ENCODE results near the gene SIX4.
"Not testable (repeated sequence)": the region's sequence is repeated elsewhere in the genome, so short reads cannot be mapped to it uniquely, and the experiment has no call there.

The SIX4 gene

DNA sequence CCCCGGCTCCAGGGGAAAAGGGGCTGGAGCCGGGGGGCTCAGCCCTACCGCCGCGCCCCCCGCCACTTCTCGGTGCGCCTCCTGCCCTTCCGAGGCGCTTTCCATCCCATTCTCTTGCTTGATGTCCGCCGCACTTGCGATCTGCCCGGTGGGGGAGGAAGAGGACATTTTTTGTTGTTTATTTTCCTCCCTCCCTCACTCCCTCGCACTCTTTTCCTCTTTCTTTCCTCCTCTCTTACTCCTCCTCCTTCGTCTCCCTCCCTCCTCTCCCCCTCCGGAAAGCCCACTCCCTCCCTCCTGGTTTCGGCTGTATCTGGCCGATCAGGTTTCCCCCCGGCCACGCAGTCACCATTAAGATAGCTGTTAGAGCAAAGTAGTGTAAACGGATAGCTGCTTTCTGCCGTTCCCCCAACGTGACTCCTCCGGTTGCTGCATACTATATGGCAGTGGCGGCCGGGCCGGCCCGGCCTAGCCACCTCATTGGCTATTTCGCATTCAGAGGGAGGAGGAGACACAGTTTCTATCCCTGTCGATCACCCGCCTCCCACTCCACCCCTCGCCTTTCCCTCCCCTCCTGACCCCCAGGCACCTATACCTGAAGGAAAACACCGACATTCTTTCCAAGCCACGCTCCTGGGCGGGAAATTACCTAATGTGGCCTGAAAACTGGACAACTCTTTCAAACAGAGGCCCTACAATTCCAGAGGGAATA is at the start of gene SIX4:
Gene SIX4, minus strand, starts transcription at position 445 of the 712 bp plus-strand sequence. Its CDS starts 277 bp downstream, at position 168.
- peak; percentile 72 for DNase-seq

DNA sequence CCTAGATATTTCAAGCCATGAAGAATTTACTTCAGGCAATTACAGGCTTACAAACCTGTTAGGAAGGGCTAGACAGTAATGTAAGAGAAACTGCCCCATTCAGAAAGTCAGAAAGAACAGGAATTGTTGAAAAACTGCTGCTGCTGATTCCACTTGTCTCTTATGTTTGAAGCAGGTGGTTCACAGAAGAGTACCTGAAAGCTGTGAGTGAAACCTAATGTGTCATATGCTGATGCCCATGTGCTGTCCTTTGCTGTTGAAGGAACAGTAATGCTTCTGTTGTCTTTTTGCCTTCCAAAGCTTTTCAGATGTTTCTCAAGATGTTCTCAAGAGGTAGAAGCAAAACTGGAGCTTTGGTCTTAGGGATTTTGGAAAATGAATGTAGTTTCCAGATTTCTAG is 49.4 kb upstream of the SIX4 start:
- DNase-seq: no peak

DNA sequence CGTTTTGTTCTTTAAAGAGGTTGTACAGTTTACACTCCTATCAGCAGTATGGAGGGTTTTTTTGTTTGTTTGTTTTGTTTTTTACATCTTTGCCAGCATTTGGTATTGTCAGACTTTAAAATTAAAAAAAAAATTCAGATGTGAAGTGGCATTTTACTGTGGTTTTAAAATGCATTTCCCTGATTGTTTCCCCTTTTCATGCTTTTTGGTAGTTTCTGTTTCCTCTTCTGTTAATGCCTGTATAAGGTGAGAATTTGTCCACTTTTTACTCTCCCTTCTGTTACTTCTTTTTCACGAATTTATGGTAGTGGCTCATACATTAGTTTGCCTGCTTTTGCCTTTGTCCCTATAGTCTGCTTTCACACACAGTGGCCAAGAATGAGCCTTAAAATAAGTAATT is 47.0 kb upstream of the SIX4 start:
- DNase-seq: no peak

DNA sequence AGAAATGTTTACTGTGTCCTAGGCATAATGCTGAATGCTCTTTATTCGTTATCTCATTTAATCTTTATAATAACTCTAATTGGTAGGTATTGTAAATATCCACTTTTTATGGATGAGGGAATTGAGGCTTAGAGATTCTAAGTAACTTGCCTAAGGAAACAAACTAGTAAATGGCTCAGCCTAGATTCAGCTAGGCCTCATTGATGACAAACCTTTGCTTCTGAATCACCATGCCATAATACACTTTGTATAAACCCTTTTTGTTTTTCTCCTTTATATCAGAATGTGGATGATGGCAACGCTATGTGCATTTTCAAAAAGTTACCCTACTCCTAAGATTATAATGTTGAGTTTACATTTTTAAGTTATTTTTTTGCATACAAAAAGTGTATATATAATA is 44.5 kb upstream of the SIX4 start:
- no peak for DNase-seq

DNA sequence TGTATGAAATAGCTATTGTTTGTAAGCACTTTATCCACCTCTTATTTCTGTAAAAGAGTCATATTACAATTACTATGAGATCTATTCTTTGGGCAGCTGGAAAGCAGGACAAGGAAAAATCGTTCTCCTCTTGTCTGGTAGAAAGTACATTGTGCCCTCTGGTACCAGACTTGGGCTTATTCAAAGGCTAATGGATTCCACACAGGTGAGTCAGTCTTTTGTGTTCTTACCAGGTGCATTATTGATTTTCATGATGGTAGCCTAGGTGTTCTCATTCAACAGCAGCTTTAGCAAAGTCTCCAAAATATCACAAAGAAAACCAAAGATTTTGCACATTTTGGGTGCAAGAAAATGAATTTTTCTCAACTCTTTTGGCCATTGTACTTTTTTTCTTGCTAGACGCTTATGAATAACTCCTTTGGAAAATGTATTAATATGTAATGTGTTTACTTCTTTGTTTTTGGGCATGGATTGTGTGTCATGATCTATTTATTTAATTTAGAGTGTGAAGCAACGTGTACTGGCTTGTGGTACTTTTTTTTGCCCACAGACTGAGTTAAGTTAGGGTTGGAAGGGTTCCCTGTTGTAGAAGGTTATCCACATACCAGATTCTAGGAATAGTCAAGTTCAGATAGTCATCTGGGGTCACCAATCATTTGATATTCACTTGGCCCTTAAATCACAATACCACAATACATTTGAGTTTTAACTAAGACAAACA is 36.7 kb upstream of the SIX4 start:
- DNase-seq: no peak

DNA sequence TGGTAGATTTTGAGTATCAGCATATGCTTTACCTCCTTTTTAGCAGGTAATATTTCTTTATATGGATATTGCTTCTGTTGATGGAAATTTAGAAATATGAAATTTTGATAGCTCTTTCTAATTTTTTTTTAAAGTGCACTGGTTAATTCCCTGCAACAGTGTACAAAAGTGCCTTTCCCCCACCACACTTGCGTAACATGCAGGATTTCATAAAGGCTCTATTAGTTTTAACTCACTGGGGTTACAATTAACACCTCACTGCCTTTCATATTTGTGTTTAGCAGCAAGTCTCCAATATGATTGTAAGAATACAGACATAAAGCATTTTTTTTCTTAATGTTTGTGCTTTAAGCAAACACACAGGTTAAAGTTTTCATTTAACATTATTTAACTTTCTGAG is 36.1 kb upstream of the SIX4 start:
- DNase-seq: no peak

DNA sequence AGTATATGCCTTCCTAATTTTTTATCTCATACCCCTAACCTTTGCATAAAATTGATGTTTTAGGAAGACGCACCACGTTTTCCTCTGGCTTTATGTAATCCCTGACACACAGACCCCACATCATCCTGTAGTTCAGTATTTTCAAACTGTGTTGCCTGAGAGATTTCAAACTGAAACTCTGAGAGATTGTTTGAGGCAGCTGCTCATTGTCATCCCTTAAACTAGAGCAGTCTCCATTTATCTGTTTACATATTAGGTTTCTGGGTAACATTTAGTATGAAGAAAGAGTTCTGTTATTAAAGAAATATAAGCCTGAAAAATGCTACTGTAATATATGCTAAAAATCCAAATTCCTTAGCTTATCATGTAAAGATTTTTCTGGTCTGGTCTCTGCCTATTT is 34.7 kb upstream of the SIX4 start:
- no peak for DNase-seq

DNA sequence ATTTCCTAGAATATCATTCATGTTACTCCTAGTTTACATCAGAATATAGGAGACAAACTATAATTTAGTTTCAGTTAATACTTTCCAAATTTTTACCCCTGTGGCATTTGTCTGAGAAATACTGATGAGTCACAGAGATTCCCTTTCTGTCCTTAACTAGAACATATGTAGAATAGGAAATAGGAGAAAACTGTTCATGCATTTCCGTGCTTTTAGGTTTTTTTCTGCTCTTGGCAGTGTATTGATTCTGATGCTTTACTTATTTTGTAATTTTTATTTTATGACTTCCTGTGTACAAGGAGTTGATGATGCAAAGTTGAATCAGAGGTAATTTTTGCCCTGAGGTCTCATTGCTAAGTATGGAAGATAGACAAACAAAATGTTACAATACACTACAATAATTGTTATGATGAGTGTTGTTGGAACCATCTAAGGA is 33.4 kb upstream of the SIX4 start:
- DNase-seq: no peak

DNA sequence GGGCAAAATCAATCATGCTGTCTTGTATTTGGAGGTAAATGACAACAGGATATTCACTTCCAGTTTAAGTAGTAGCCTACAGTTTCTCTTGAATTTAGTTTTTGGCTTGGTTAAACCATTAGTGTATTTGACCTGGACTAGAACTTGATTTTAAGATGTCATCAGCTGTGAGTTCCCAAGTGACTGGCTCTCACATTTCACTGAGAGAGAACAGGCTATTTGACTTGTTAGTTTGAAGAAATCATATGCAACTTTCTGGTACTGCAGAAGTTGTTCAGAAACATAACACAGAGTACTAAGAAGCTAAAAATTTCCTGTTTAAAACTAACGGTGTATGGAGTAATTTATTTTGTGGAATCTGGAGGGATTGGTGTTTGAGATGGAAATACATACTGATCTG is 32.7 kb upstream of the SIX4 start:
- DNase-seq: no peak

DNA sequence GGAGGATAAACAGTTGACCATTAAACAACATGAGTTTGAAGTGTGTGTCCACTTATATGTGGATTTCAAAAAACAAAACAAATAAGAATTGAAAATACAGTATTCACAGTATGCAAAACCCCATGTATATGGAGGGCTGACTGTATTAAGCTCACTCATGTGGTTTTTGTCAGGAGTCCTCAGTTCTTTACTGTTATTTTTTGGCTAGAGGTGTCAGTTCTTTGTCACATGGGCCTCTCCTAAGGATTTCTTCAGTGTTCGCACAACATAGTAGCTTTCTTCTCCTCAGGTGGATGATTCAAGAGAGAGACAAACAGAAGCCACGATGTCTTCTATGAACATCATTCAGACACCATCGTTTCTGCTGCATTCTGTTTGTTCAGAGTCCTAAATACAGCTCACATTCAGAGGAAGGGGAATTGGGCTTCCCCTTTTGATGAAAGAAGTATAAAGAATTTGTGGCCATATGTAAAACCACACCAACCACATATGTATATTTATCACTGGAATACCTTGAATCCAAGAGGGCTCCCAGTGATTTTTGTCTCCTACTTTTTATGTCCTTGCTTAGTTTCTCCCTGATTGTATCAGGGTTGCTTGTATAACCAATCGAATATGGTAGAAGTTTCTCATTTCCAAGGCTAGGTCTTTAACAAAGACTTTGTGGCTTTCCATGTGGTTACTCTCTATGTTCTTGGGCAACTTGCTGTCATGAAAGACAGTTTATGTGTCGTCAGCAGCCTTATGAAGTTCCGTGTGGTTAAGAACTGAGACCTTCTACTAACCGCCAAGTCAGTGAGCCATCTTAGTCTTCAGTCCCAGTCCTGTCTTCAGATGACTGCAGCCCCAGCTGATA is 29.3 kb upstream of the SIX4 start:
- DNase-seq: no peak

DNA sequence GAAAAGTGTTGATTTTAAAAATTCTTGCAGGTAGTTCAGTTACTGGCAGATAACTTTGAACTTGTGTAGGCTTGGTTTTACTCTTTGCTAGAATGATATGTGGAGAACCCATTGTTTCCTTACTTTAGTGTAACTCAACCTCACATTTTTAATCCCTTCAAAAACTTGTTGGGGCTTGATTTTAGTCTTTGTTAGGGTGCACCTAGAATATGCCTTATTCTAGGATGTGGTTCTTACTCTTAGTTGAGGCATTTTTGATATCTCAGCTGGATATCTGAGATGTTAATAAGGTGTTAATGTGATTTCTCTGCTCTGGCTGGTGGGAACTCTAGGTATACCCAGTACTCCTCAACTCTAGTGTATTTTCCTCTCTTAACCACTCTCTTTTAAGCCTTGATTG is 20.4 kb upstream of the SIX4 start:
- DNase-seq: no peak

DNA sequence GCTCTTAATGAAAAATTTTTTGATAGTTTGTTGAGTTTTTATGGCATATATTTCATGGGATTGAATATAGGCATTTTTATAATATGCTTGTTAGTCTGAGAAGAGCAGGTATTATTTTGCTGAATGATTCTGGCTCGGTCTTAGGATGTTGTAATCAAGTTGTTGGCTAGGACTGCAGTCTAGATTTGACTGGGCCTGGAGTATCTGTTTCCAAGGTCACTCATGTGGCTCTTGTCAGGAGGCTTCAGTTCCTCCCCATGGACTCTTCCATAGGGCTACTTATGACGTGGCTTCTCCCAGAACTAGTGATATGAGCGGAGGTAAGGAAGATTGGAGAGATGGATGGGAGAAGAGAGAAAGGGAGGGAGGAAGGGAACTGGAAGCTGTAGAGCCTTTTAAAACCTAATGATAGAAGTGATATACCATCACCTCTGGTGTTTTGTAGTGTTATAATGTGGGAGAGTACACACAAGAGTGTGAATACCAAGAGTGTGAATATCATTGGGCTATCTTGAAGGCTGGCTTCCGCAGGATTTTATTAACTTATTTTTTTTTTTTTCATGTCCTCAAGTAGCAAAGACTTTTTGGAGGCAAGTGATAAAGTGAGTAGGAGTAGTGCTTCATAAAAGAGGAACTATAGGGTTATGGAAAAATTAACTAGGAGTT is 14.8 kb upstream of the SIX4 start:
- no peak for DNase-seq

DNA sequence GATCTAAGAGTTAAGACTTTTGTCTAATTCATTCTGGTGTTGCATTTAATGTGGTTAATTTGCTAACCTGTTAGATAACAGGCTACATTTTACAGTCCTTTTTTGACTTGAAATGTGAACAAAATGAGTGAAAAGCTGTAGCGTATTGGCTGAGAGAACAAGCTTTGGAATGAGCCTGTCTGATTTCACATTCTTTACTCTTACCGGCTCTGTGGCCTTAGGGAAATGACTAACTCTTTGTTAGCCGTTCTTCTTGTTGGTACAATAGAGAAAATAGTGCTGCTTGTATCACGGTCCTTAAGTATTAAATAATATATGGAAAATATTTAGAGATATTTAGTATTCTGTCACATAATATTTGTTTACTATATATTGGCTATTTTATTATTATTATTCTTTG is 12.3 kb upstream of the SIX4 start:
- no peak for DNase-seq

DNA sequence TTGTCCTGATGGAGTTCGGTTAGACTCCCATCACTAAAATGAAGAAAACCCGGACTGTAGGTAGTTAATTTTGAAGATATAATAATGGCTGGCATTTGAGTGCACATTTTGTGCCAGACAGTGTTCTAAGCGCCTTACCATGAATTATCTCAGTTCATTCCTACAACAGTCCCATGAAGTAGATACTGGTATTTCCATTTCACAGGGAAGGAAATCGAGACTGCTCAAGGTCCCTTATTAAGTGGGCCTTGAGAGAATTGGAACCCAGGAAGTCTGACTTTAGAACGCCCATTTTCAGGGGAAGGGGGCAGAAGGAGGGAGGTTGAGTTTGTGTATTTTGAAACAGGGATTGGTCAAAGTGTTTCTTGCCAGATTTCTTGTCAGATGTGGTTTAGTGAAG is 11.3 kb upstream of the SIX4 start:
- no peak for DNase-seq

DNA sequence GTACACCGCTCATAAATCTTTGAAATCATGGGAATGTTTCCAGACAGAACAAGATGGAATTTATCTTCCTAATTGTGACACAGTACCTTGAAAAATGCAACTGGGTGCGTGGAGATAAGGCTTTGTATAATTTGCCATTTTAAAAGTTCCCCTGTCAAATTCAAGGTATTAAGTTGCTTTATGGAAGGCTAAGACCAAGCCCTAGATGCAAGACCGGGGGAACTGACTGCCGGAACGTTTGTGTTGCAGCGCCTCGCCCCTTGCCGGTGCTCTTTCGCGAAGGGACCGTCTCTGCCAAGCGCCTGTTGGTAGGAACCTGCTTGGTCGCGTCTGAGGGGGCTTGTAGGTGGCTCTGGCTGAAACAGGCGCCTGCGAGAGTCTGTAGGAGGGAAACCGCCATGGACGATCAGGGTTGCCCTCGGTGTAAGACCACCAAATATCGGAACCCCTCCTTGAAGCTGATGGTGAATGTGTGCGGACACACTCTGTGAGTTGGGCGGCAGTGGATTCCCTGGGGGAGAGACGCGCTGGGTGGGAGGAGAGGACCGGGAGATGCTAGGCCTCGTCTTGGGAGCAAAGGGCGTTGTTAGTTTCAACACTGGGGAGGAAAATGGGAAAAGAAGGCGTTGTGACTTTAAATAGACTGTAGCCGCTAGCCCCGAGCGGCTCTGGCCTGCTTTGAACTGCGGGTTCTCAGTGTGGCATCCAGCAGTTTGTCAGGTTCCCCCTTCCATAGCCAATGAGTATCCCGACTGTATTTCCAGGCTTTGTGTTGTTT is 10.5 kb upstream of the SIX4 start, which contains the start of gene MNAT1:
Gene MNAT1, plus strand, starts transcription at position 297 of the 778 bp plus-strand sequence. Its CDS starts 102 bp downstream, at position 399.
- DNase-seq: peak; percentile 71

DNA sequence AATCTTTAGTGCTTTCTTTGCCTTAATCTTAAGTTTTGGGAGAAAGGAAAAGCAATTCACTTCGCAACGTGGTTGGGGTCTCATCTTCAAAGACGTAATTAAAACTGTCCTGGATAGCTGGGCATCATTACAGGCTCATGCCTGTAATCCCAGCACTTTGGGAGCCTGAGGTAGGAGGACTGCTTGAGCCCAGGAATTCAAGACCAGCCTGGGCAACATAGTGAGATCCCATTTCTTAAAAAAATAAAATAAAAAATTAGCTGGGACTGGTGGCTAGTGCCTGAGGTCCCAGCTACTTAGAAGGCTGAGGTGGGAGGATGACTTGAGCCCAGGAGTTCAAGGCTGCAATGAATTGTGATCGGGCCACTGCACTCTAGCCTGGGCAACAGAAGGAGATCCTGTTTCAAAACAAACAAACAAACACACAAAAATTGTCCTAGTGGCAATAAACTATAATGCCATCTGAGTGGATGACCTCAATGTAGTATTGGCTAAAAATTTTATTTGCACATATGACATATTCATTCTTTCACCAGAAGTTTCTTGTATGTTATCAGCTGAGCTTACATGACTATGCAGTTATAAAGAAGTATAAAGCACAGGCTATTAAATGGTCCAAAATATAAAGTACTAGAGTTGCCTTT is 8.8 kb upstream of the SIX4 start:
- no peak for DNase-seq

DNA sequence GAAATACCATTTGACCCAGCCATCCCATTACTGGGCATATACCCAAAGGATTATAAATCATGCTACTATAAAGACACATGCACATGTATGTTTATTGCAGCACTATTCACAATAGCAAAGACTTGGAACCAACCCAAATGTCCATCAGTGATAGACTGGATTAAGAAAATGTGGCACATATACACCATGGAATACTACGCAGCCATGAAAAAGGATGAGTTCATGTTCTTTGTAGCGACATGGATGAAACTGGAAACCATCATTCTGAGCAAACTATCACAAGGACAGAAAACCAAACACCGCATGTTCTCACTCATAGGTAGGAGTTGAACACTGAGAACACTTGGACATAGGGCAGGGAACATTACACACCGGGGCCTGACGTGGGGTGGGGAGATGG is 7.1 kb upstream of the SIX4 start:
- not testable (repeated sequence) for DNase-seq

DNA sequence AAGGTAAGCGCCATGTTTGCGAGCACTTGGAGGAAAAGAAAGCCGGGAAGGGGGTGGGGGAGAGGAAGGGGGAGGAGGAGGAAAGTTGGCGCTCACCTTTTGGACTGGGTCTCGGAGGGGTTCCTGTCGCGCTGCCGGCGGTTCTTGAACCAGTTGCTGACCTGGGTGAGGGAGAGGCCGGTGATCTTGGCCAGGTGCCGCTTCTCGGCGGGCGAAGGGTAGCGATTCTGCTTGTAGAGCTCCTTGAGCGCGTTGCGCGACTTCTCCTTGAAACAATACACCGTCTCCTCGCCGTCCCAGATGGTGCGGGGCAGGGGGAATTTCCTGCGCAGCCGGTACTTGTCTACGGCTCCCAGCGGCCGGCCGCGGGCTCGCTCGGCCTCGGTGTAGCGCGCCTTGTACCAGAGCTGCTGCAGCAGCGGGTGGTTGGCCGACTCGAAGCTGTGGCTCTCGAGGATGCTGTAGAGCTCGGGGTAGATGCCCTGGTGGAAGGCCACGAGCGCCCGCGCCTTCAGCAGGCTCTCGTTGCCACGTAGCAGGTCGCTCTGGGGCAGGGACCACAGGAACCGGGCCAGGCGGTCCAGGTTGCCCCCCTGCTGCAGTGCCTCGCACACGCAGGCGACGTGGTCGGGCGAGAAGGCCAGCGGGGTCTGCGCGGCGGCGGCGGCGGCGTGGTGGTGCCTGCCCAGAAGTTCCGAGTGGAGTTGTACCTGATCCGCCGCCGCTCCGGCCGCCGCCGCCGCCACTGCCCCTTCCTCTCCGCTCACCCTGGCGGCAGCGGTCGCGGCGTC is 840 bp downstream of the SIX4 start:
- DNase-seq: no peak

DNA sequence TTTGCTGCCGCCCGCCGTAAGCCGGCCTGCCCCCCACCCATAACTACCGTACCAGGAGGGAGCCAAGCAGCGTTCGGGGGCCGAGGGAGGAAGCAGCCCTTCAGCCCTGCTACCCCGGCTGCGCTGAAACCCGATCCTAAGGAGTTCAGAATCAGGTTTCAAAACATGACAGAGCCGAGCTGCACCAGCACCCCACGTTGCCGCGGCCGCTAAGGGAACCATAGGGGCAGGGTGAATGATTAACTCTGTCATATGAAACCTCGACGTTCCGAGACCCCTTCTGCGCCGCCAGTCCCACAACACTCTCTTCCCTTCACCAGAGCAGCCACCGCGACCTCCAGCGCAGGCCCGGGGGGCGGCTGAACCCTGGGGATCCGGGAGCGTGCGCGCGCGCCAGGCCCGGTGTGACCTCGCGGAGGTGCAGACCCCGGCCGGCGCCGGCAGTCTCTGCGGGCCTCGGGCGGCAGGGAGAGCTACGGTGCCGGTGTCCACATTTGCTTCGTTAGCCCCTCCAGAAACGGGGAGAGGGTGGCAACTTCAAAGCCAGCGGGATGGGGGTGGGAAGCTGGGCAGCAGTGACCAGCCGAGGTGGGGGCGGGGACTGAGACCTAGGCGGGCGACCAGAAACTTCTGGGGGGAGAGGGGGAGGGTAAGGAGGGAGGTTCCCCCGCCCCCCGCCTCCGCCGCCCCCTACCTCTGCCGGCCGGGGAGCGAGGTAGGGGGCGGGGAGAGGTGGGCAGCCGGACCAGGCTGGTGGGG is 1.6 kb downstream of the SIX4 start:
- DNase-seq: no peak

DNA sequence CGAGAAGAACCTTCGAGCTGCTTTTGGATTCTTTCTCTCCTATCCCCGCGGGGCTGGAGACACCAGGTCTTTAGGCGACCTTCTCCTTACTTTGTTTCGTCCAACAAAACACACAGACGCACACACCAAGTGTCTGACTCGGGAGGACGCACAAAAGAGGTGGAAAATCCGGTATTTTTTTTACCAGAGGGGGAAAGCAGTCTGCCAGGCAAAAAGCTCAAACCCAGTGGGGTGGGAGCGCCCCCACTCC is 2.1 kb downstream of the SIX4 start:
- no peak for DNase-seq
